ENCODE measurements around the gene TRIP11.

The TRIP11 gene

GRCh38 chr14:91953170-91953985 lies 86.5 kb downstream of the TRIP11 start:
- no peak for DNase-seq

GRCh38 chr14:91947475-91948184 lies 92.2 kb downstream of the TRIP11 start, which contains the start of gene FBLN5:
FBLN5 (minus strand) TSS chr14:91947694; CDS start chr14:91947229, 465 bp downstream.
- no peak for DNase-seq

GRCh38 chr14:91946622-91947474 lies 93.0 kb downstream of the TRIP11 start:
- DNase-seq: no peak

GRCh38 chr14:91945751-91946621 lies 93.9 kb downstream of the TRIP11 start:
- DNase-seq: no peak

GRCh38 chr14:91942946-91943345 lies 96.9 kb downstream of the TRIP11 start:
- no peak for DNase-seq

- DNase-seq: no peak
These were observed 97.7 kb downstream of the TRIP11 start for GRCh38 chr14:91942128-91942527.

GRCh38 chr14:91940209-91940608 lies 99.7 kb downstream of the TRIP11 start:
- DNase-seq: no peak

- DNase-seq: no peak
These were observed 104.3 kb downstream of the TRIP11 start for GRCh38 chr14:91935586-91935985.

- no peak for DNase-seq
These were observed 105.1 kb downstream of the TRIP11 start for GRCh38 chr14:91934554-91935285.

GRCh38 chr14:91931478-91932088 lies 108.3 kb downstream of the TRIP11 start:
- DNase-seq: no peak

- no peak for DNase-seq
These were observed 110.2 kb downstream of the TRIP11 start for GRCh38 chr14:91929700-91930099.

GRCh38 chr14:91927800-91928199 lies 112.1 kb downstream of the TRIP11 start:
- no peak for DNase-seq

GRCh38 chr14:91927191-91927590 lies 112.7 kb downstream of the TRIP11 start:
- no peak for DNase-seq

- no peak for DNase-seq
These were observed 113.5 kb downstream of the TRIP11 start for GRCh38 chr14:91926131-91926890.

- DNase-seq: no peak
These were observed 114.1 kb downstream of the TRIP11 start for GRCh38 chr14:91925727-91926121.

- DNase-seq: no peak
These were observed 114.7 kb downstream of the TRIP11 start for GRCh38 chr14:91925001-91925726.

- DNase-seq: no peak
These were observed 119.3 kb downstream of the TRIP11 start for GRCh38 chr14:91920526-91920925.

GRCh38 chr14:91919814-91920213 lies 120.0 kb downstream of the TRIP11 start:
- DNase-seq: no peak

GRCh38 chr14:91918186-91918883 lies 121.5 kb downstream of the TRIP11 start:
- DNase-seq: no peak
